ENCODE data around the gene PEAK1.
"Not testable (repeated sequence)": the region's sequence is repeated elsewhere in the genome, so short reads cannot be mapped to it uniquely, and the experiment has no call there.

The PEAK1 gene

DNA sequence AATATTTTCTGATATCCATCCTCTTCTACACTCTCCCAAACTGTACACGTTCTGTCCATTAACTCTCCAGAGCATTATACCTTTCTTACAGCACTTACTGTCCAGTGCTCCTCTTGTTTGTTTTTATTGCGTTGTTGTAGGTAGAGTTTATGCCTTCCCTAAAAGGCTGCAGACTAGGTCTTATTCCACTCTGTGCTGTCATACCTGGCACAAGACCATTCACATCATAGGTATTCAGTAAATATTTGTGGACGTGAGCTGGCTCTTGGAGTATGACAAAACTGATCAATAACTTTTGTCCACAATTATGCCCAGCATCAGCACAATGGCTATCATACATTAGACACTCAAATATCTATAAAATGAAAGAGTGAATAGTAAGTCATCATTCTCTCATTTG, 5.2 kb upstream of the PEAK1 start:
- no peak for DNase-seq

DNA sequence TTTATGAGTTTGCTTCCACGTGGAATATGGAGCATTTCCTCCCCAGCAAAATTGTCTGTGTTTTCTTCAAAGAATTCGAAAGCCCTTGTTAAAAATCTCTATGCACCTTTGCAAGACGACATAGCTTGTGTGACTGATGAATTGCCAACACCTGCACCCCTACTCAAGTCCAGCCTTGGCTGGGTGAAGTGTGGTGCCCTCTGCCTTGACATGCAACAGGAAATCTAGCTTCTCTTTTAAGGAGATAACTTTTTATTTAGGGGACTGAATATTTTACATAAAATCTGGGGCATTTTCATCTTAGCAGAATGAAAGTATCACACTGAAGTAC, 1.4 kb upstream of the PEAK1 start:
- DNase-seq, result no peak

DNA sequence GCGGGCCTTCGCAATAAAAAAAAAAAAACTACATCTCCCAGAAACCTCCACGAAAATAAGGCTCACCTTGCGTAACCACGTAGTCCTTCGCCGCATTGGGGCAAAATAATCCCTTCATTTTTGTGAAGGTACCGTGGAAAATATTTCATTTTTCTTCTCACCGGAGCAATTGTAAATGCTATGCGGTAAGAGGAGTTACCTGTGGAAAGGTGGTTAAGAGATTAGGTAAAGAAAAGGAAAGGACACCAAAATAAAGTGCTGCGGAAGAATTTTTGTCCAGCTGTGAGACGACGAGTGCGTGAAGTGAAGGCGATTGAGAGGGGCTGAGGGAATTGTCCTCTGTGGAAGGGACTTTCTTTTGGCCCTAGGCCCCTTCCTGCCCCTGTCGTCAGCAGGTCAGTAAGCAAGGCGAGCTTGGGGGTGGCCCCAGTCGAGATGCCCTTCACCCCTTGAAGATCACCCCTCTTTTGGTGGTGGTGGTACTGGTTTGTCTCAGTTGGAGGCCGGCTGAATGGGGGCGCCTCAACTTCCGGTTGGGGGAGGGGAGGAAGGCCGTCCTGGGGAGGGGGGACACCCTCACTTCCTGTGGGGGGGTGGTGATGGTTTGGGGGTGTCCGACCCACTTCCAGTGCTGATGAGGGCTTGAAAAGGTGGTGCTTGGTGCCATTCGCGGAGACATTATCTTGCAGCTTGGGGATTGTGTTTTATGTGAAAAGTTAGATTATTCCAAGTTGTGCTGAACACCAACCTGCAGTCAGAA, 886 bp upstream of the PEAK1 start, which contains the start of gene HMG20A:
HMG20A (plus strand) TSS at position 279 of the 760 bp plus-strand sequence. CDS start 37,520 bp downstream, outside the sequence.
- DNase-seq, result peak; percentile 35

DNA sequence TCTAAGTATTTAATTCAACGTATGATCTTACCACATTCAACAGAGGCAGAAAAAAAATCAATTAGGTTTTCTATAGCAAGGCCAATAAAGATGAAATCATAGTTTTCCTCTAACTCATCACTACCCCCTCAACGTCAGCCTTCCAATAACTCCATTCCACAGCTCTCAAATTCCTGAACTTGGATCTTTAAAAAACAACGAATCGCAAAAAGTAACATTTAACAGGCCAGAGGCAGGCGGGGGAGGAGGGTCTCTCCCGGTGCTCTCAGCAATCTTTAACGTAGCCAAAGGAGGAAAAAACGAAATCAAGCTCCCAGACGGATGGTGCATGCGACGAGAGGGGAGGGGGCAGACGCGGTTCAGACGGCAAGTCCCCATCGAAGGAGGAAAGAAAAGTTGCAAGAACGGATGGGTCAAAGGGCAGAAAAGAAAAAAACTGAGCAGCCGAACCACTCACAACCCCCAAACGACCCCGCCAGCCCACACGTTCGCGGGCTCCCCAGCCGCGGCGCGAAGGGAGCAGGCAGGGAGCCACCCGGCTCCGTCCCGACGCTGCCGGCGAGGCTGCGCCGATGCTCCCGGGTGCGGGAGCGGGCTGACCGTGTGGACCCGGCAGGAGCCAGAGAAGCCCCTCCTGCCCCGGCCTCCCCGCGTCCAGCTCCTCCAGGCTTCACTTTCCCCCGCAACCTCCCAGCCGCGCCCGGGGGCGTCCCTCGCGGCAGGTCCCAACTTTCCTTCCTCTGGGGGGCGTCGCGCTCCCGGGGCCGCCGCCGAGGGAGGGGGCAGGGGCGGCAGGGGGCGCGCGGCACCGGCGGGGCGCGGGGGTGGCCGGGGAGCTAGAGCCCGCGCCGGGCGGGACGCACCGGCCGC, 703 bp downstream of the PEAK1 start:
- DNase-seq, result peak; percentile 27

- DNase-seq, result no peak
These were observed 1.4 kb downstream of the PEAK1 start for GRCh38 chr15:77418391-77418965.

- no peak for DNase-seq
These were observed 2.3 kb downstream of the PEAK1 start for GRCh38 chr15:77417602-77418001.

- no peak for DNase-seq
These were observed 3.0 kb downstream of the PEAK1 start for GRCh38 chr15:77416954-77417353.

DNA sequence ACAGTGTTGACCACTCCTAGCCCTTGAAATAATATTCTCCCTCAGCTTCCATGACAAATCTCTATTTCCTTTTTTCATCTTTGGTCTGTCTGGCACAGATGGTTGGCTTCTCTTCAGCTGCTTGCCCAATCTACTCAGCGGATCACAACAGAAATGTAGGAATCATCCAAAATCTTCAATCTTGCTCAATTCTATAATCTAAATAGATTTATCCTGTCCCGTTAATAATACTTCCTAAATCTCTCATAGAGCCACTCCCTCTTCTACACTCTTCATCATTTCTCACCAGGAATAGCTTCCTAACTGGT, 3.8 kb downstream of the PEAK1 start:
- DNase-seq, result no peak

GRCh38 chr15:77415450-77416147, 4.3 kb downstream of the PEAK1 start:
- DNase-seq, result no peak

DNA sequence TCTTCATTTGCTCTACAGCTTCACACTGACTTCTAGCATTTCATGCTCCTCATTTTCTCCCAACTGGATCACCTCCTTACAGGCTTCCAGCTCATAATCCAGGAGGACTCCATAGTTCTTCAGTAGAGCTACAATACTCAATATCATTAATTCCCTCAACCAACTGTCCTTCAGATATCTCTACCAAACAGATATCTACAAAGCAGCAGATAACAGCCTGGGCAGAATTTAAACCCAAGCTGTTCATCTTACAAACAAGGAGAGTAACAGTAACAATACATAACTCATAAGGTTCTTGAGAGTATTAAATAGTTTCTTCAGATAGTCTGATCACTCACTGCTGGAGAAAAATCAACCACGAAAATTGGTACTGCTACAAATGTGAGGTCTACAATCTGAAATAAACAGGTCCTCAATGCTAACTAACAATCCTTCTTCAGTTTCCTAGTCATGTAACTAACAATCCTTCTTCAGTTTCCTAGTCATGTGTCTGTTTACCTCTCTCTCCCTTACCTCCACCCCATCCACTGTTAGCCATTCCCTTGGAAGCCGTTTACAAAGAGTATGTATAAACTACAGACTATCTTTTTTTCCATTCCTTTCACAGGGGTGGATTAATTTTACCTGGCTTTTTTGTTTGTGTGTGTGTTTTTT, 5.0 kb downstream of the PEAK1 start:
- no peak for DNase-seq

- no peak for DNase-seq
These were observed 6.1 kb downstream of the PEAK1 start for GRCh38 chr15:77413699-77414349.

- no peak for DNase-seq
These were observed 6.8 kb downstream of the PEAK1 start for GRCh38 chr15:77412972-77413698.

DNA sequence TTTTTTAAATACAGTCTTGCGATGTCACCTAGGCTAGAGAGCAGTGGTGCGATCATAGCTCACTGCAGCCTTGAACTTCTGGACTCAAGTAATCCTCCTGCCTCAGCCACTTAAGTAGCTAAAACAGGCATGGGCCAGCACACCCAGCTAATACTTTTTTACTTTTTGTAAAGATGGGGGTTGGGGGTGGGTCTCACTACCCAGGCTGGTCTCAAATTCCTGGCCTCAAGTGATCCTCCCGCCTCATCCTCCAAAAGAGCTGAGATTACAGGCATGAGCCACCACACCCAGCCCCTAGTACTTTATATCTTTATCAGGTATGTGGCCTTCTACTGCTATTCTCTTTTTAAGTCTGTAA, 8.3 kb downstream of the PEAK1 start:
- DNase-seq, result no peak

- DNase-seq, result no peak
These were observed 8.9 kb downstream of the PEAK1 start for GRCh38 chr15:77410701-77411618.

DNA sequence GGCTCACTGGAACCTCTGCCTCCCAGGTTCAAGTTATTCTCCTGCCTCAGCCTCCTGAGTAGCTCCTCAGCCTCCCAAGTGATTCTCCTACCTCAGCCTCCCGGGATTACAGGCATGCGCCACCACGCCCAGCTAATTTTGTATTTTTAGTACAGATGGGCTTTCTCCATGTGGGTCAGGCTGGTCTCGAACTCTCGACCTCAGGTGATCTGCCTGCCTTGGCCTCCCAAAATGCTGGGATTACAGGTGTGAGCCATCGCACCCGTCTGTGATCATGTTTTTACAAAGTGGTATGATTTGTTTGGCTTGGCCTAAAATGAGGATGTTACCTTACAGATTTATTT, 9.8 kb downstream of the PEAK1 start:
- DNase-seq, result not testable (repeated sequence)

DNA sequence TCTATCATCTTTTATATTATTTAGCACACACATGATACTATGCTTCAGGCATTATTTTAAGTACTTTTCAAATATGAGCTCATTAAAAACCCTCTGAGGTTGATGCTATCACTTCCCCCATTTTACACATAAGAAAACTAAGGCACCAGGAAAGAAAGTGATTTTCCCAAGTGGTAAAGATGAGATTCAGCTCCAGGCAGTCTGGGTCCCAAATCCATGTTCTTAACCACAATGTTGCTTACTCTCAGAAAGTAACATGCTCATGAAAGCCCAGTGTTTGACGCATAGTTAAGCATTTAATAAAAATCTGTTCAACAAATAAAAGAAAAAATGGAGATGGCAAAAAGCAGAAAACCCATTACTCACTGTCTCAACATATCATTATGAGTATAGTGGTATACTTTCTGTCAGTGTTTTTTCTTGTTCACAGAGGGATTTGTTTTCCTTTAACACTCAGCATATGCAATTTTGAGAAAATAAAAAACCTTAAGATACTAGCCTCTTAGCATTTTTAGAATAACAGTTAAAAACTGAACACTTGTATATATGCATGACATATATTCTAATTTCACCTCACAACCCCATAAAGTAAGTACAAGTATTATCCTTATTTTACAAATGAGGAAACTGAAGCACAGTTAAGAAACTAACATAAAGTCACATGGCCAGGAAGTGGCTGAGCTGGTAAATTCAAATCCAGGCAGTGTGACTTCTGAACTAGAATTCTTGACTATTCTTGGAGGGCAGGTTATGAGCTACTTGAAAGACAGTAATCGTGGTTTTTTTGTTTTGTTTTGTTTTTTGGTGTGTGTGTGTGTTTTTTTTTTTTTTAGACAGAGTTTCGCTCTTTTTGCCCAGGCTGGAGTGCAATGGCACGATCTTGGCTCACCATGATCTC, 10.4 kb downstream of the PEAK1 start:
- DNase-seq, result no peak

DNA sequence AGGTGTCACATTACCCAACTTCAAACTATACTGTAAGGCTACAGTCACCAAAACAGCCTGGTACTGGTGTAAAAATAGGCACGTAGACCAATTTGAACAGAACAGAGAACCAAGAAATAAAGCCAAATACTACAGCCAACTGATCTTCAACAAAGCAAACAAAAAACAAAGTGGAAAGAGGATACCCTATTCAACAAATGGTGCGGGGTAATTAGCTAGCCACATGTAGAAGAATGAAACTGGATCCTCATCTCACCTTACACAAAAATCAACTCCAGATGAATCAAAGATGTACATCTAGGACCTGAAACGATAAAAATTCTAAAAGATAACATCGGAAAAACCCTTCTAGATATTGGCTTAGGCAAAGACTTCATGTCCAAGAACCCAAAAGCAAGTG, 13.1 kb downstream of the PEAK1 start:
- DNase-seq, result no peak

DNA sequence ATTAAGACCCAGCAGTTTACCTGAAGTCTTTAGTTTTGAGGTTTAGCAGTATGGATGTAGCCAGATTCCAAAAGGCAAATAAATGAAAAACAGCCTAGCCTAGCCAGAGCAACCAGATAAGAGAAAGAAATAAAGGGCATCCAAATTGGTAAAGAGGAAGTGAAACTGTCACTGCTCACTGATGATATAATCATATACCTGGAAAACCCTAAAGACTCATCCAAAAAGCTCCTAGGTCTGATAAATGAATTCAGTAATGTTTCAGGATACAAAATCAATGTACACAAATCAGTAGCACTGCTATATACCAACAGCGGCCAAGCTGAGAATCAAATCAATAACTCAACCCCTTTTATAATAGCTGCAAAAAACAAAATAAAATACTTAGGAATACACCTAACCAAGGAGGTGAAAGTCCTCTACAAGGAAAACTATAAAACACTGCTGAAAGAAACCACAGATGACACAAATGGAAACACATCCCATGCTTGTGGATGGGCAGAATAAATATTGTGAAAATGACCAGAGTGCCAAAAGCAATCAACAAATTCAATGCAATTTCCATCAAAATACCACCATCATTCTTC, 13.6 kb downstream of the PEAK1 start:
- not testable (repeated sequence) for DNase-seq

GRCh38 chr15:77402740-77403379, 17.0 kb downstream of the PEAK1 start:
- no peak for DNase-seq

All from activated CD4-positive, alpha-beta T cell treated with anti-CD3 and anti-CD28 coated beads, Interleukin-2, amount 50 U/mL, for 1 hour (primary cell).